B cell (primary cell): Measurements from ENCODE around the gene TMEM233. TPM values are rescaled to one million over a fixed set of nuclear protein-coding genes. Genes with fewer than 3 reads are reported as not detected.

Experiments used
- ATAC-seq: fragments of 200-7000 bp; cut with Tn5 transposase; one replicate; pipeline ENCODE4 v1.10.0; 2021; ENCODE audit warnings: low read depth, mild to moderate bottlenecking, moderate number of reproducible peaks, moderate library complexity
- CTCF ChIA-PET: fragments of 350-600 bp; sonication (Branson Sonifier 250); formaldehyde crosslinking; loops from one replicate; lab custom pipeline; 2021; ENCODE audit warnings: antibody characterized with exemption, inconsistent platforms; lab: Charles Lee
- POLR2A ChIA-PET: fragments of 350-600 bp; sonication (Branson Sonifier 250); formaldehyde crosslinking; loops from one replicate; lab custom pipeline; 2021; ENCODE audit warnings: antibody characterized with exemption; lab: Charles Lee
- DNase-seq: peaks from one replicate; pipeline ENCODE4 v3.0.0; 2013
- H2AFZ ChIP-seq: 2 replicates; pipeline ENCODE4 v1.6.1; 2012; ENCODE audit warnings: mild to moderate bottlenecking, low read depth, low read length; ENCODE audit not compliant: insufficient read depth, poor library complexity, severe bottlenecking
- H3K27ac ChIP-seq, 2 donors: 1 replicate in 1 of 2; 2 replicates in 1 of 2; pipeline ENCODE4 v1.5.1; 2012 to 2013; ENCODE audit warnings: low read length in 2 of 2, mild to moderate bottlenecking in 2 of 2, moderate library complexity in 1 of 2
- H3K27me3 ChIP-seq, 4 experiments: fragments of 200-600 bp in 1 of 4; sonication (generic) in 1 of 4; replicated peaks in 1 of 4; 1 replicate in 2 of 4; 2 replicates in 2 of 4; pipeline versions ENCODE4 v1.6.1 to v1.7.0; 2013 to 2016; ENCODE audit warnings: low read length in 3 of 4, mild to moderate bottlenecking in 2 of 4, mixed read lengths in 1 of 4, moderate library complexity in 1 of 4; ENCODE audit not compliant: insufficient read depth in 4 of 4, control insufficient read depth in 3 of 4; ENCODE audit errors: control extremely low read depth in 1 of 4
- H3K36me3 ChIP-seq, 2 experiments: replicated peaks in 1 of 2; 1 replicate in 1 of 2; 2 replicates in 1 of 2; pipeline versions ENCODE4 v1.6.1 to v1.7.1; 2013; ENCODE audit warnings: low read length in 1 of 2; ENCODE audit not compliant: insufficient read depth in 2 of 2, control insufficient read depth in 1 of 2; ENCODE audit errors: control extremely low read depth in 1 of 2, extremely low read depth in 1 of 2
- H3K4me1 ChIP-seq, 2 donors: fragments of 200-600 bp in 1 of 2; sonication (generic) in 1 of 2; 1 replicate in 1 of 2; 2 replicates in 1 of 2; pipeline versions ENCODE4 v1.5.1 to v1.6.1; 2013 to 2017; ENCODE audit warnings: low read length in 2 of 2; ENCODE audit not compliant: control insufficient read depth in 2 of 2, insufficient read depth in 2 of 2
- H3K4me2 ChIP-seq: replicated peaks from 2 replicates; pipeline ENCODE3; 2012; ENCODE audit warnings: mild to moderate bottlenecking, low read depth, low read length; ENCODE audit not compliant: poor library complexity, severe bottlenecking
- H3K4me3 ChIP-seq, 5 experiments: fragments of 200-600 bp in 1 of 5; sonication (generic) in 1 of 5; 1 replicate in 3 of 5; 2 replicates in 2 of 5; pipeline versions ENCODE4 v1.5.1 to v1.7.0; 2011 to 2016; ENCODE audit warnings: low read length in 4 of 5, mild to moderate bottlenecking in 4 of 5, low read depth in 2 of 5, control low read depth in 1 of 5, moderate library complexity in 1 of 5; ENCODE audit not compliant: insufficient read depth in 1 of 5; ENCODE audit errors: control extremely low read depth in 1 of 5, extremely low read depth in 1 of 5
- H3K79me2 ChIP-seq: fragments of 200-600 bp; sonication (generic); one replicate; pipeline ENCODE4 v1.6.0; 2016; ENCODE audit warnings: low read length; ENCODE audit not compliant: control insufficient read depth, insufficient read depth
- H3K9ac ChIP-seq: fragments of 200-600 bp; sonication (generic); 2 replicates; pipeline ENCODE4 v1.6.1; 2017; ENCODE audit warnings: mild to moderate bottlenecking, low read length, moderate library complexity
- H3K9me3 ChIP-seq, 3 donors: one replicate each; pipeline versions ENCODE4 v1.6.1 to v1.7.1; 2013; ENCODE audit warnings: low read length in 2 of 3; ENCODE audit not compliant: control insufficient read depth in 2 of 3, insufficient read depth in 1 of 3; ENCODE audit errors: control extremely low read depth in 1 of 3
- H4K20me1 ChIP-seq: 2 replicates; pipeline ENCODE4 v1.6.0; 2012; ENCODE audit warnings: mild to moderate bottlenecking, low read length; ENCODE audit not compliant: insufficient read depth, control insufficient read depth, poor library complexity, severe bottlenecking
- H3K27ac Mint-ChIP-seq: one replicate; pipeline ENCODE4 v1.8.0; 2021; ENCODE audit warnings: mixed read lengths
- H3K27me3 Mint-ChIP-seq: one replicate; pipeline ENCODE4 v1.8.0; 2021; ENCODE audit warnings: mixed read lengths
- H3K4me1 Mint-ChIP-seq: one replicate; pipeline ENCODE4 v1.8.0; 2021; ENCODE audit warnings: mixed read lengths
- H3K4me3 Mint-ChIP-seq: one replicate; pipeline ENCODE4 v1.8.0; 2021; ENCODE audit warnings: mixed read lengths
- H3K9me3 Mint-ChIP-seq: one replicate; pipeline ENCODE4 v1.8.0; 2022; ENCODE audit warnings: mixed read lengths; ENCODE audit not compliant: insufficient read depth
- EZH2 ChIP-seq: IDR thresholded peaks from 2 replicates; pipeline ENCODE4 v1.6.1; 2012; ENCODE audit warnings: borderline replicate concordance, low read depth, mild to moderate bottlenecking, moderate library complexity, low read length; ENCODE audit not compliant: insufficient read depth, poor library complexity, severe bottlenecking
- WGBS: methylation state at CpG from one replicate; pipeline ENCODE4 v1.1.5; 2013; ENCODE audit warnings: missing lambda C conversion rate; ENCODE audit not compliant: insufficient coverage; 5-methylcytosine and 5-hydroxymethylcytosine counted together
- intact Hi-C: fragments of 100-400 bp; cut with micrococcal nuclease; formaldehyde crosslinking; loops from one replicate; pipeline ENCODE4 v1.10.0; 2022
- polyA plus RNA-seq: library from polyadenylated mRNA; depleted of rRNA; stranded (reverse); fragments of >200 nt; gene quantifications from 2 replicates; pipeline ENCODE4 v1.2.3, GENCODE V29; 2012
- total RNA-seq, 2 donors: library from RNA; stranded (reverse); fragments of 120-200 nt in 1 of 2; gene quantifications; 1 replicate in 1 of 2; 2 replicates in 1 of 2; pipeline versions ENCODE4 v1.2.3 to v1.2.4, GENCODE V29; 2013 to 2022
- TF ChIP-seq, protein P1 (sequence below): fragments of 200-600 bp; IDR thresholded peaks from one replicate; pipeline ENCODE4 v1.8.0; 2022; ENCODE audit warnings: antibody characterized with exemption, mild to moderate bottlenecking

The TMEM233 gene
- total and polyA plus RNA-seq, 2 donors (not counting 1 experiment from before 2014, with no cell fraction given) = not detected

DNA sequence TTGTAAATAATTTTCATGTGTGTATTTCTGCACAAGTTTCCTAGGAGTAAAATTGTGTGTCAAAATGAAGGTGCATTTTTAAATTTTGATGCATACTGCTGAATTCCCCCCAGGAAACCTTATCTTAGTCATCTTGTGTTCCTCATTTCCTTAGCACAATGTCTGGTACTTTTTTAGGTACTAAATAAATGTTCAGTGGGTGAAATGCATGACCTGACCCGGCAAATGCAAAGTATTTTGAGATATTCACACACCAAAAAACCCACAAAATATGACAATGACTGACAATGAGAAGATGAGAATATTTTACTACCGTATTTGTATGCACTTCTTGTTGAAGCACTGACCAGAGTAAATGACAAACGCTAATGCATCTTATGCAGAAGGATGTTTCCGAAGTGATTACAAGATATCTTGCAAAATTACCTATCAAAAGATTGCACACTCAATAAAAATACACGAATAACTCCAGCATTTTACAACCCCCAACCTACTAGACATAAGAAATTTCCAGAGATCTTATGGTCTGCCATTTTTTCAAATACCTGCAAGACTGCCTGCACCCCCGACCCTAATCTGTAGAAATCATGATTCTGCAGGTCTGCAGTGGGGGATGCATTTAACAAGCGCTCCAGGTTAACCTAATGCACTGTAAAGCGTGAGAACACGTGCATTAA lies 73.5 kb downstream of the TMEM233 start:
- no peaks in the 10 kb centered on the region for H3K27me3 Mint-ChIP-seq
- CTCF ChIA-PET = interaction anchor here (0.6 to 2.2 kb wide), 8 partner anchors 10 to 534 kb away, joined by 3 to 22 read pairs (median 4); partner anchors contain the start of gene RPLP0
- peak overlapping the region; percentile 87 for H3K4me3 Mint-ChIP-seq
- H3K79me2 ChIP-seq = peaks cover 16% of the 10 kb centered on the region
- H3K27ac ChIP-seq = peak overlapping the region in 1 of 2 donors; percentile 60
- TF ChIP-seq EZH2 = no peak
- TF ChIP-seq, protein P1, sequence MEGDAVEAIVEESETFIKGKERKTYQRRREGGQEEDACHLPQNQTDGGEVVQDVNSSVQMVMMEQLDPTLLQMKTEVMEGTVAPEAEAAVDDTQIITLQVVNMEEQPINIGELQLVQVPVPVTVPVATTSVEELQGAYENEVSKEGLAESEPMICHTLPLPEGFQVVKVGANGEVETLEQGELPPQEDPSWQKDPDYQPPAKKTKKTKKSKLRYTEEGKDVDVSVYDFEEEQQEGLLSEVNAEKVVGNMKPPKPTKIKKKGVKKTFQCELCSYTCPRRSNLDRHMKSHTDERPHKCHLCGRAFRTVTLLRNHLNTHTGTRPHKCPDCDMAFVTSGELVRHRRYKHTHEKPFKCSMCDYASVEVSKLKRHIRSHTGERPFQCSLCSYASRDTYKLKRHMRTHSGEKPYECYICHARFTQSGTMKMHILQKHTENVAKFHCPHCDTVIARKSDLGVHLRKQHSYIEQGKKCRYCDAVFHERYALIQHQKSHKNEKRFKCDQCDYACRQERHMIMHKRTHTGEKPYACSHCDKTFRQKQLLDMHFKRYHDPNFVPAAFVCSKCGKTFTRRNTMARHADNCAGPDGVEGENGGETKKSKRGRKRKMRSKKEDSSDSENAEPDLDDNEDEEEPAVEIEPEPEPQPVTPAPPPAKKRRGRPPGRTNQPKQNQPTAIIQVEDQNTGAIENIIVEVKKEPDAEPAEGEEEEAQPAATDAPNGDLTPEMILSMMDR = no peak
- peak; percentile 25 for DNase-seq
- H3K9me3 Mint-ChIP-seq = no peaks in the 10 kb centered on the region
- POLR2A ChIA-PET = interaction anchor here (0.5 to 1.2 kb wide), 3 partner anchors 15 to 534 kb away, joined by 4 to 20 read pairs (median 6); partner anchors contain the start of gene RPLP0
- WGBS = 0% methylated on average over 4 of the region's 9 CpGs
- peak overlapping the region; percentile 64 for H3K9ac ChIP-seq
- peaks cover 48% of the 10 kb centered on the region for H3K4me1 Mint-ChIP-seq
- H3K36me3 ChIP-seq = peaks cover 12 to 13% of the 10 kb centered on the region in 2 experiments
- no peaks in the 10 kb centered on the region for H3K27me3 ChIP-seq
- H3K4me3 ChIP-seq = peak overlapping the region; percentile 80 to 89 (median 86)
- peak overlapping the region; percentile 91 for H2AFZ ChIP-seq
- no peaks in the 10 kb centered on the region for H3K9me3 ChIP-seq
- peak overlapping the region; percentile 92 for H3K27ac Mint-ChIP-seq
- ATAC-seq = no peak
- H4K20me1 ChIP-seq = no peaks in the 10 kb centered on the region
- H3K4me1 ChIP-seq = peaks cover 28 to 36% of the 10 kb centered on the region in 2 donors
- intact Hi-C loops = loop anchor here (1.0 to 5.0 kb wide), 6 partner anchors 15 to 1650 kb away; partner anchors contain the start of genes BICDL1, CIT, PEBP1 and RFC5
- H3K4me2 ChIP-seq = peak overlapping the region; percentile 89
